Type B pancreatic cell (in vitro differentiated cells): Measurements from ENCODE around the gene GSG1. TPM values are rescaled to one million over a fixed set of nuclear protein-coding genes. Genes with fewer than 3 reads are reported as not detected.
A peak's percentile ranks its signal among the peaks of the same experiment; 100 is the strongest.

Source experiments
- DNase-seq: peaks from one replicate; pipeline ENCODE4 v3.0.0; 2021; ENCODE audit warnings: mixed read lengths; ENCODE audit not compliant: unreplicated experiment; ENCODE audit errors: extremely low spot score
- H3K27ac Mint-ChIP-seq: 2 replicates; pipeline ENCODE4 v1.8.0; 2021; ENCODE audit warnings: mild to moderate bottlenecking, mixed read lengths
- H3K27me3 Mint-ChIP-seq: 2 replicates; pipeline ENCODE4 v1.8.0; 2021; ENCODE audit warnings: mixed read lengths
- H3K36me3 Mint-ChIP-seq: 2 replicates; pipeline ENCODE4 v1.8.0; 2021; ENCODE audit warnings: mixed read lengths
- H3K4me1 Mint-ChIP-seq: one replicate; pipeline ENCODE4 v1.8.0; 2021; ENCODE audit warnings: mixed read lengths; ENCODE audit not compliant: unreplicated experiment
- H3K4me3 Mint-ChIP-seq: 2 replicates; pipeline ENCODE4 v1.8.0; 2021; ENCODE audit warnings: mild to moderate bottlenecking, mixed read lengths
- H3K9me3 Mint-ChIP-seq: 2 replicates; pipeline ENCODE4 v1.8.0; 2021; ENCODE audit warnings: mixed read lengths
- long read RNA-seq: library from polyadenylated mRNA; unstranded; transcript quantifications from one replicate; pipeline ENCODE4 v2.0.0, GENCODE V29; 2020
- total RNA-seq: library from RNA; stranded (reverse); gene quantifications from 2 replicates; pipeline ENCODE4 v1.2.1, GENCODE V29; 2021; ENCODE audit warnings: low replicate concordance
- TF ChIP-seq, protein P1 (sequence below): fragments of 200-600 bp; sonication (generic); conservative IDR thresholded peaks from 2 replicates; pipeline ENCODE4 v1.5.0; 2021; ENCODE audit warnings: antibody characterized with exemption, mild to moderate bottlenecking

GSG1 gene
- 0.36 and 2.0 TPM in 2 replicates for total RNA-seq
- long read RNA-seq, partial matches to known transcripts = 0 of 8 reads
- long read RNA-seq, other reads (novel, unspliced or antisense) = 2 of 8 reads

DNA sequence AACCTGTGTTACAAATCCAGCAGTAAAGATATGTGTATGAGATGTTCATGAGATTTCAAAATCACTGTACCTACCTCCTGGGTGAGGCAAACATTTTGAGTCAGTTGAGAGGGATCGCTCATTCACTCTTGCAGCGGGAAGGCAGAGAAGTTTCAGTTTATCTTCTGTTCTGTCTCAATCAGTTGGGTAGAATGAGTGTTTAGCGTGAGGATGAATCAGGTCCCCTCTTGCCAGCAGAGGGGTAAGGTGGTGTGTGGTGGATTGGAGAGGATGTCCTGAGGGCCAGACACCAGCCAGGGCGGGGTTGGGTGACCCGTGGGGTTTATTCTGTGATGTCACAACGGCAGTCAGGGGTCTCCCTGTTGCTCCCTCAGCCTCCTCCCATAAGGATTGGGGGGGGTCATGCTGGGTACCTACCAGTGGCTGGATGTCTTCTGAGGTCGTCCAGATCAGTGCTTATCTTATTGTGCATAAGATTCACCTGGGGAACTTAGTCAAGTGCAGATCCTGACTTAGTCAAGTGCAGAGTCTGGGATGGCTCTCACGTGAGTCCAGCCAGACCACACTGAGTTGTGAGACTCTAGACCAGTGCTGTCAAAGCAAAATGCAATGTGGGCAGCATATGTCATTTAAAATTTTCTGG lies at the start of gene GSG1:
Gene GSG1 (minus strand): TSS at position 277 of the 643 bp plus-strand sequence. CDS start 155 bp downstream, at position 122.
- Mint-ChIP-seq H3K9me3 (no peaks in the 10 kb centered on the region), H3K4me3 (peak within 1 kb of the TSS; percentile 86), H3K27ac (peak within 1 kb of the TSS; percentile 96), H3K4me1 (peaks cover 37% of the 10 kb centered on the region), H3K36me3 (peaks cover 6% of the 10 kb centered on the region), H3K27me3 (no peaks in the 10 kb centered on the region)
- TF ChIP-seq, protein P1, sequence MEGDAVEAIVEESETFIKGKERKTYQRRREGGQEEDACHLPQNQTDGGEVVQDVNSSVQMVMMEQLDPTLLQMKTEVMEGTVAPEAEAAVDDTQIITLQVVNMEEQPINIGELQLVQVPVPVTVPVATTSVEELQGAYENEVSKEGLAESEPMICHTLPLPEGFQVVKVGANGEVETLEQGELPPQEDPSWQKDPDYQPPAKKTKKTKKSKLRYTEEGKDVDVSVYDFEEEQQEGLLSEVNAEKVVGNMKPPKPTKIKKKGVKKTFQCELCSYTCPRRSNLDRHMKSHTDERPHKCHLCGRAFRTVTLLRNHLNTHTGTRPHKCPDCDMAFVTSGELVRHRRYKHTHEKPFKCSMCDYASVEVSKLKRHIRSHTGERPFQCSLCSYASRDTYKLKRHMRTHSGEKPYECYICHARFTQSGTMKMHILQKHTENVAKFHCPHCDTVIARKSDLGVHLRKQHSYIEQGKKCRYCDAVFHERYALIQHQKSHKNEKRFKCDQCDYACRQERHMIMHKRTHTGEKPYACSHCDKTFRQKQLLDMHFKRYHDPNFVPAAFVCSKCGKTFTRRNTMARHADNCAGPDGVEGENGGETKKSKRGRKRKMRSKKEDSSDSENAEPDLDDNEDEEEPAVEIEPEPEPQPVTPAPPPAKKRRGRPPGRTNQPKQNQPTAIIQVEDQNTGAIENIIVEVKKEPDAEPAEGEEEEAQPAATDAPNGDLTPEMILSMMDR = no peak
- no peak for DNase-seq

DNA sequence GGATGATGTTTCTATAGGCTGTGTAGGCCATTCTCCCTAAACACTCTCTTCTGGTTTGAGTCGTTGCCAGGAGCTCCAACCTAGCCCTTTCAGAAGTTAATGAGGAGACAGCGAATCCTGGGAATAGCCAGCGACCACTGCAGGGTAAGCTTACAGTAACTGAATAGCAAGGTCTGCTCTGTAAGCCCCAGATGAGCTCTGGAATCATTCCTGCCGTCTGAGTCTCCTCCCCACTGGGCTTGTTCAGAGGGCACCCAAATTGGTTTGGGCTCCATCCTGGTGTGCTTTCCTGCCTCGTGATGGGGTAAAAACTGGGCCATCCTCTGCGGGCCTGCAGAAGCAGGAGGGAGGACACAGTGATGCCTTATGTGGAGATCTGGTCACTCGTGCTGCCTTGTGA lies 49.7 kb upstream of the GSG1 start:
- H3K36me3 Mint-ChIP-seq = peaks cover 7% of the 10 kb centered on the region
- H3K9me3 Mint-ChIP-seq = no peaks in the 10 kb centered on the region
- DNase-seq = no peak
- H3K27ac Mint-ChIP-seq = no peak overlapping the region
- no peak overlapping the region for H3K4me3 Mint-ChIP-seq
- TF ChIP-seq, protein P1 = no peak
- H3K4me1 Mint-ChIP-seq = peaks cover 6% of the 10 kb centered on the region
- H3K27me3 Mint-ChIP-seq = no peaks in the 10 kb centered on the region

DNA sequence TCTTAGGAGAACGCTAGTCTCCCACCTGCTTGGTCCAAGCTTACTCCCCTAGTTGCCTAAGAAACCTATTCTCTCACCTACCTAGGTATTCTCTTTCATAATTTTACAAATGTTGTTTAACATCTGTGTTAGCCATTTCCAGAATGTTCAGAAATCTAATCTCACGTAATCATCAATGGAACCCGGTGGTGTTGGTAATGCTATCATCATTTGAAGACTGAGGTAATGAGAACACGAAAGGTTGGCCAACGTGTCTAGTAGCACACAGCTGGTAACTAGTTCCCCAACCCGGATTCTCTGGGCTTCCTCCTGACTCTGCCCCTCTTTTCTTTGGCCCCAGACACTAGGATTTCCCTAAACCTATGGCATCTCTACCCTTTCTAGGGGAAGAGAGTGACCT lies 49.3 kb upstream of the GSG1 start:
- no peaks in the 10 kb centered on the region for H3K9me3 Mint-ChIP-seq
- TF ChIP-seq, protein P1 = no peak
- H3K4me3 Mint-ChIP-seq = no peak overlapping the region
- no peak for DNase-seq
- H3K36me3 Mint-ChIP-seq = peaks cover 9% of the 10 kb centered on the region
- no peak overlapping the region for H3K27ac Mint-ChIP-seq
- H3K27me3 Mint-ChIP-seq = no peaks in the 10 kb centered on the region
- peaks cover 10% of the 10 kb centered on the region for H3K4me1 Mint-ChIP-seq

DNA sequence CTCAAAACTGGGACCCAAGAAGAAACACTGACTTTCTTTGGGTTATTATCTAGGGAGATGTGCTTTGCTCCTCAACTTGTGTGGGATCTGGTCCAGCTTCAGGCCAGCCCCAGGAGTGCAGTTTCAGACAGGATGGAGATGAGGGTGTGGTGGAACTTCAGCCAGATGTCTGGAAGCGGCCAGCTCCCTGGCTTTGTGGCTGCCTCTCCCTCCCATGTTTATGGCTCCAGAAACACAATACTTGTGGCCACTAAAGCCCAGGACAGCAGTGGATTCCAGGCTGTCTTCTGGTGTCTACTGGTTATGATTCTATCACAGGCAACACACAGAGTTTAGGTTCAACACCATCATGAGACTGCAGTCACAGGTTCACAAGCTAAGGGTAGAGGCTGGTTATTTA lies 48.8 kb upstream of the GSG1 start:
- Mint-ChIP-seq H3K4me1 (peaks cover 11% of the 10 kb centered on the region), H3K27ac (no peak overlapping the region), H3K4me3 (no peak overlapping the region), H3K9me3 (no peaks in the 10 kb centered on the region), H3K27me3 (no peaks in the 10 kb centered on the region), H3K36me3 (peaks cover 11% of the 10 kb centered on the region)
- TF ChIP-seq, protein P1 = no peak
- no peak for DNase-seq

DNA sequence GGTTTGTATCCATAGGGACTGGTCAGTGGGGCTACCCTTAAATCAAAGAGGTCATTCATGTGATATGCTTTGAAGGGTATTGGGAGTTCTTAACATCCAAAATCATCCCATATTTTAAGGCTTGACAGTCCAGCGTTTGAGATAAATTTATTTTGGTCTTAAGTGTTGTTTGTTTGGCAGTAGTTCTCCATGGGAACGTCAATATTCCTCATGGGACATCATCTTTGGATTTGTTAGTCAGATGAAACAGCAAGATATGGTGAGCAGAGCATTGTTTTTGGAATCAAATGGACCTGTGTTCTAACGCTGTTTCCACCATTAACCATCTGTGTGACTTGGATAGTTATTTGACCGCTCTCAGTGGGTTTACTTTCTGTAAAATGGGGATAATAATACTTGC lies 45.9 kb upstream of the GSG1 start:
- no peak for DNase-seq
- Mint-ChIP-seq H3K27me3 (no peaks in the 10 kb centered on the region), H3K27ac (no peak overlapping the region), H3K4me3 (no peak overlapping the region), H3K9me3 (peaks cover 5% of the 10 kb centered on the region), H3K36me3 (peaks cover 14% of the 10 kb centered on the region), H3K4me1 (peaks cover 16% of the 10 kb centered on the region)
- TF ChIP-seq, protein P1 = no peak
